ENCODE data around the gene PDILT. TPM values are rescaled to one million over a fixed set of nuclear protein-coding genes. Genes with fewer than 3 reads are reported as not detected.

Gene PDILT
- total RNA-seq, 6 experiments from 2014 or later = not detected

GRCh38 chr16:20380782-20381181 is 23.8 kb downstream of the PDILT start:
- no peak for DNase-seq
- Histone ChIP-seq H3K4me3 (no peak overlapping the region), H3K4me1 (peaks cover 0 to 6% (median 3%) of the 10 kb centered on the region in 4 donors), H3K9me3 (no peaks in the 10 kb centered on the region), H3K36me3 (no peaks in the 10 kb centered on the region), H3K27me3 (no peaks in the 10 kb centered on the region), H3K27ac (no peak overlapping the region)
- 56% methylated on average over 2 of the region's 3 CpGs for WGBS (ENCODE audit: insufficient coverage, low coverage, low lambda C conversion rate, missing lambda C conversion rate)
- TF ChIP-seq POLR2A (IDR thresholded peaks at IDR 0.05) = no peak
- TF ChIP-seq, protein P1, sequence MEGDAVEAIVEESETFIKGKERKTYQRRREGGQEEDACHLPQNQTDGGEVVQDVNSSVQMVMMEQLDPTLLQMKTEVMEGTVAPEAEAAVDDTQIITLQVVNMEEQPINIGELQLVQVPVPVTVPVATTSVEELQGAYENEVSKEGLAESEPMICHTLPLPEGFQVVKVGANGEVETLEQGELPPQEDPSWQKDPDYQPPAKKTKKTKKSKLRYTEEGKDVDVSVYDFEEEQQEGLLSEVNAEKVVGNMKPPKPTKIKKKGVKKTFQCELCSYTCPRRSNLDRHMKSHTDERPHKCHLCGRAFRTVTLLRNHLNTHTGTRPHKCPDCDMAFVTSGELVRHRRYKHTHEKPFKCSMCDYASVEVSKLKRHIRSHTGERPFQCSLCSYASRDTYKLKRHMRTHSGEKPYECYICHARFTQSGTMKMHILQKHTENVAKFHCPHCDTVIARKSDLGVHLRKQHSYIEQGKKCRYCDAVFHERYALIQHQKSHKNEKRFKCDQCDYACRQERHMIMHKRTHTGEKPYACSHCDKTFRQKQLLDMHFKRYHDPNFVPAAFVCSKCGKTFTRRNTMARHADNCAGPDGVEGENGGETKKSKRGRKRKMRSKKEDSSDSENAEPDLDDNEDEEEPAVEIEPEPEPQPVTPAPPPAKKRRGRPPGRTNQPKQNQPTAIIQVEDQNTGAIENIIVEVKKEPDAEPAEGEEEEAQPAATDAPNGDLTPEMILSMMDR (IDR thresholded peaks at IDR 0.05) = no peak
- intact Hi-C loops (cut with DNase I) = loop anchor here in 1 of 2 donors (10.0 kb wide), 1 partner anchor 476 kb away; no protein-coding TSS in a partner anchor
- no peak for ATAC-seq

DNA sequence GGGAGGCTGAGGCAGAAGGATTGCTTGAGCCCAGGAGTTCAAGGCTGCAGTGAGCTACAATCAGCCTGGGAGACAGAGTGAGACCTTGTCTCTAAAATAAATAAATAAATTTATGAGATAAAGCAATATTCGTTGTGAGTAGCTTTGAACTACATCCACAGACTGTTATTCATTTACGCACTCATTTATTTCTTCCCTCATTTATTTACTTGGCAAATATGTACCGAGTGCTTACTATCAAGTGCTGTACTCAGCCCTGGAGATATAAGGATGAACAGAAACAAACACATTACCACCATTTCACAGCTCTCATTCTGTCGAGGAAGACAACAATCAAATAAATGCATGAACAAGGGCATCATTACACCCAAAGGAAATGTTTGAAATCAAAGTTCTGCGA is 27.4 kb downstream of the PDILT start:
- no peak for ATAC-seq
- Histone ChIP-seq H3K4me1 (no peaks in the 10 kb centered on the region), H3K4me3 (no peak overlapping the region), H3K9me3 (no peaks in the 10 kb centered on the region), H3K27me3 (no peaks in the 10 kb centered on the region), H3K27ac (no peak overlapping the region), H3K36me3 (no peaks in the 10 kb centered on the region)
- TF ChIP-seq, protein P1 (IDR thresholded peaks at IDR 0.05) = no peak
- TF ChIP-seq POLR2A (IDR thresholded peaks at IDR 0.05) = no peak
- DNase-seq = no peak
- 40% methylated on average over 5 of the region's 5 CpGs for WGBS (ENCODE audit: insufficient coverage, low coverage, low lambda C conversion rate, missing lambda C conversion rate)
- intact Hi-C loops (cut with DNase I) = loop anchor here in 1 of 2 donors (10.0 kb wide), 1 partner anchor 462 kb away; no protein-coding TSS in a partner anchor

- Histone ChIP-seq H3K4me3 (no peak overlapping the region), H3K36me3 (no peaks in the 10 kb centered on the region), H3K9me3 (no peaks in the 10 kb centered on the region), H3K27me3 (no peaks in the 10 kb centered on the region), H3K4me1 (no peaks in the 10 kb centered on the region), H3K27ac (no peak overlapping the region)
- 85% methylated on average over 5 of the region's 5 CpGs for WGBS (ENCODE audit: insufficient coverage, low coverage, low lambda C conversion rate, missing lambda C conversion rate)
- ATAC-seq (no peak), DNase-seq (no peak)
- no peak for TF ChIP-seq POLR2A (IDR thresholded peaks at IDR 0.05)
- TF ChIP-seq, protein P1 (IDR thresholded peaks at IDR 0.05) = no peak
- intact Hi-C loops (cut with DNase I) = loop anchor here in 1 of 2 donors (10.0 kb wide), 1 partner anchor 458 kb away; no protein-coding TSS in a partner anchor
Observed at GRCh38 chr16:20372701-20373100, 31.8 kb downstream of the PDILT start.

GRCh38 chr16:20369452-20370054 is 35.0 kb downstream of the PDILT start:
- Histone ChIP-seq H3K27ac (no peak overlapping the region), H3K4me1 (no peaks in the 10 kb centered on the region), H3K27me3 (no peaks in the 10 kb centered on the region), H3K36me3 (no peaks in the 10 kb centered on the region), H3K9me3 (no peaks in the 10 kb centered on the region), H3K4me3 (no peak overlapping the region)
- intact Hi-C loops (cut with DNase I) = loop anchor here in 1 of 2 donors (10.0 kb wide), 1 partner anchor 455 kb away; no protein-coding TSS in a partner anchor
- no peak for DNase-seq
- TF ChIP-seq POLR2A (IDR thresholded peaks at IDR 0.05) = no peak
- TF ChIP-seq, protein P1 (IDR thresholded peaks at IDR 0.05) = no peak
- no peak for ATAC-seq
- WGBS (ENCODE audit: insufficient coverage, low coverage, low lambda C conversion rate, missing lambda C conversion rate) = 69% methylated on average over 9 of the region's 9 CpGs
